Hepatocyte (in vitro differentiated cells): ENCODE results near the gene CIAO2B.

ENCODE experiments used
- CTCF ChIP-seq: fragments of 200-600 bp; sonication (generic); IDR thresholded peaks from 2 replicates; pipeline ENCODE4 v1.5.1; 2016; ENCODE audit warnings: antibody characterized with exemption, mild to moderate bottlenecking; ENCODE audit not compliant: poor library complexity
- EZH2 ChIP-seq: fragments of 200-600 bp; sonication (generic); IDR thresholded peaks from 2 replicates; pipeline ENCODE4 v1.6.1; 2016; ENCODE audit warnings: antibody characterized with exemption, mild to moderate bottlenecking, borderline replicate concordance
- EZH2phosphoT487 ChIP-seq: fragments of 200-600 bp; sonication (generic); IDR thresholded peaks from one replicate; pipeline ENCODE4 v1.6.1; 2018; ENCODE audit warnings: antibody characterized with exemption, mild to moderate bottlenecking, low read depth, moderate library complexity; ENCODE audit not compliant: unreplicated experiment, severe bottlenecking

GRCh38 chr16:66942981-66943380 is 8.8 kb upstream of the CIAO2B start:
- TF ChIP-seq EZH2phosphoT487: no peak
- no peak for TF ChIP-seq EZH2
- no peak for TF ChIP-seq CTCF
